ENCODE measurements around the gene SPINT2. TPM values are rescaled to one million over a fixed set of nuclear protein-coding genes. Genes with fewer than 3 reads are reported as not detected.

Gene SPINT2
- total and polyA plus RNA-seq, 2 of the 13 experiments (the other 11 are each of a cell fraction or from before 2014, with no cell fraction given): 0.31 to 0.77 TPM

DNA sequence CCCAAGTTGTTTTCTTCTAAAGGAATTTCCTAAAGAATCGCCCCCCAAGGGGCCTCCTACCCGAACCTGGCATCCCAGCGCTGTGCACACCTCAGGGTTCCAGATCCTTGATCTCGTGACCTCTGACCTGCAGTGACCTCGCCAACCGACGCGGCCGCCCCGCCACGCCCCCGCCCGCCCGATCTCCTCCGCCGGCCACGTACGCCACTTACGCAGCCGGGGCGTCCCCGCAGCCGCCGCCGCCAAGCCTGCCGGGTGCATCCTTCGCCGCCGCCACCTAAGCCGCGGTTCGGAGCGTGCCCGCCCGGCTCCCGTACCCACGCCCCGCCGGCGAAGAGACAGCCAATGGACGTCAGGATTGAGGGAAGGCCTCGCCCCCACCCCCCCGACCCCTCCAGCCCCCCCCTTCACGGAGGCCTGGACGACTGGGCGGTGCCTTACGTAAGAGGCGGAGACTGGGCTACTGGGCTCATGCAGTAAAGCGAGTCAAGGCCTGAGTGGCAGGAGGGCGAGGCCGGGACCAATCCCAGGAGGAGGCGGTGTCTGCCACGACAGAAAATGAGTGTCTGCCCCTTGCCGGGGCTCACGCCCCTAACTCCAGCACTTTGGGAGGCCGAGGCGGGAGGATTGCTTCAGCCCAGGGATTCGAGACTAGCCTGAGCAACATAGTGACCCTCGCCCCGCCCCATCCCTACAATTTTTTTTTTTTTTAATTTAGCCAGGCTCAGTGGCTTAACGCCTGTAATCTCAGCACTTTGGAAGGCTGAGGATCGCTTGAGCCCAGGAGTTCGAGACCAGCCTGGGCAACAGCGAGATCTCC is 51.5 kb downstream of the SPINT2 start, which contains the start of gene YIF1B (continued):
- no peak for TF ChIP-seq KDM1A (CRISPR knock-in tag; IDR thresholded peaks at IDR 0.05)
- peak; percentile 48; the same call in 1 of the 2 replicates for TF ChIP-seq ESRRA (CRISPR knock-in tag; IDR thresholded peaks at IDR 0.05; ENCODE audit: low read depth)
- TF ChIP-seq MLX (CRISPR knock-in tag; IDR thresholded peaks at IDR 0.05): no peak
- no peak for TF ChIP-seq RFXANK (CRISPR knock-in tag; IDR thresholded peaks at IDR 0.05)
- no peak for TF ChIP-seq ZKSCAN5 (CRISPR knock-in tag; IDR thresholded peaks at IDR 0.05)
- no peak for TF ChIP-seq ZNF850 (CRISPR knock-in tag; conservative IDR thresholded peaks at IDR 0.05)
- TF ChIP-seq RNF2 (conservative IDR thresholded peaks at IDR 0.05; ENCODE audit: low read depth): no peak
- peak; percentile 88 for TF ChIP-seq AGO1 (IDR thresholded peaks at IDR 0.05; ENCODE audit: low read depth, low read length, poor library complexity, severe bottlenecking)
- TF ChIP-seq, protein P1, sequence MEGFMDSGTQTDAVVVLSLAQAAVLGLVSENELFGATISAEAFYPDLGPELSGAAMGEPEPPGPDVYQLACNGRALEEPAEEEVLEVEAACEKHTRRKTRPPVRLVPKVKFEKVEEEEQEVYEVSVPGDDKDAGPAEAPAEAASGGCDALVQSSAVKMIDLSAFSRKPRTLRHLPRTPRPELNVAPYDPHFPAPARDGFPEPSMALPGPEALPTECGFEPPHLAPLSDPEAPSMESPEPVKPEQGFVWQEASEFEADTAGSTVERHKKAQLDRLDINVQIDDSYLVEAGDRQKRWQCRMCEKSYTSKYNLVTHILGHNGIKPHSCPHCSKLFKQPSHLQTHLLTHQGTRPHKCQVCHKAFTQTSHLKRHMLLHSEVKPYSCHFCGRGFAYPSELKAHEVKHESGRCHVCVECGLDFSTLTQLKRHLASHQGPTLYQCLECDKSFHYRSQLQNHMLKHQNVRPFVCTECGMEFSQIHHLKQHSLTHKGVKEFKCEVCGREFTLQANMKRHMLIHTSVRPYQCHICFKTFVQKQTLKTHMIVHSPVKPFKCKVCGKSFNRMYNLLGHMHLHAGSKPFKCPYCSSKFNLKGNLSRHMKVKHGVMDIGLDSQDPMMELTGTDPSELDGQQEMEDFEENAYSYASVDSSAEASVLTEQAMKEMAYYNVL (CRISPR knock-in tag; IDR thresholded peaks at IDR 0.05; ENCODE audit: borderline replicate concordance): no peak
- TF ChIP-seq ZNF598 (CRISPR knock-in tag; IDR thresholded peaks at IDR 0.05; ENCODE audit: borderline replicate concordance): no peak
- peak; percentile 62 for TF ChIP-seq RXRA (CRISPR knock-in tag; IDR thresholded peaks at IDR 0.05)
- TF ChIP-seq TBL1XR1 (IDR thresholded peaks at IDR 0.05; ENCODE audit: borderline replicate concordance, low read length, partially characterized antibody): no peak
- no peak for TF ChIP-seq AGO2 (optimal IDR thresholded peaks at IDR 0.05; ENCODE audit: low read depth, low read length)
- 0 out of 2 replicates have a peak, but pooled peaks have one; percentile 69 for TF ChIP-seq ZNF414 (CRISPR knock-in tag; IDR thresholded peaks at IDR 0.05)
- no peak for TF ChIP-seq SIN3B (IDR thresholded peaks at IDR 0.05; ENCODE audit: low read length)
- TF ChIP-seq ZBTB4 (CRISPR knock-in tag; IDR thresholded peaks at IDR 0.05; ENCODE audit: borderline replicate concordance): no peak
- TF ChIP-seq ZNF782 (CRISPR knock-in tag; IDR thresholded peaks at IDR 0.05; ENCODE audit: borderline replicate concordance): no peak
- TF ChIP-seq NFE2 (CRISPR knock-in tag; IDR thresholded peaks at IDR 0.05): no peak
- TF ChIP-seq, protein P2, sequence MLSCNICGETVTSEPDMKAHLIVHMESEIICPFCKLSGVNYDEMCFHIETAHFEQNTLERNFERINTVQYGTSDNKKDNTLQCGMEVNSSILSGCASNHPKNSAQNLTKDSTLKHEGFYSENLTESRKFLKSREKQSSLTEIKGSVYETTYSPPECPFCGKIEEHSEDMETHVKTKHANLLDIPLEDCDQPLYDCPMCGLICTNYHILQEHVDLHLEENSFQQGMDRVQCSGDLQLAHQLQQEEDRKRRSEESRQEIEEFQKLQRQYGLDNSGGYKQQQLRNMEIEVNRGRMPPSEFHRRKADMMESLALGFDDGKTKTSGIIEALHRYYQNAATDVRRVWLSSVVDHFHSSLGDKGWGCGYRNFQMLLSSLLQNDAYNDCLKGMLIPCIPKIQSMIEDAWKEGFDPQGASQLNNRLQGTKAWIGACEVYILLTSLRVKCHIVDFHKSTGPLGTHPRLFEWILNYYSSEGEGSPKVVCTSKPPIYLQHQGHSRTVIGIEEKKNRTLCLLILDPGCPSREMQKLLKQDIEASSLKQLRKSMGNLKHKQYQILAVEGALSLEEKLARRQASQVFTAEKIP (CRISPR knock-in tag; IDR thresholded peaks at IDR 0.05; ENCODE audit: borderline replicate concordance): no peak
- TF ChIP-seq FOXO1 (CRISPR knock-in tag; IDR thresholded peaks at IDR 0.05): no peak
- no peak for TF ChIP-seq ZNF337 (CRISPR knock-in tag; IDR thresholded peaks at IDR 0.05; ENCODE audit: borderline replicate concordance, low read depth)
- peak; percentile 72 for TF ChIP-seq ARNT2 (CRISPR knock-in tag; IDR thresholded peaks at IDR 0.05; ENCODE audit: low read depth)
